Uterus (tissue), 2 donors: ENCODE results near the gene CLDN9.
"Not testable (repeated sequence)": the region's sequence is repeated elsewhere in the genome, so short reads cannot be mapped to it uniquely, and the experiment has no call there.

Experiments
- CTCF ChIP-seq, 4 experiments: fragments of 200-600 bp in 2 of 4; fragments of 450-650 bp in 2 of 4; sonication (generic) in 2 of 4; IDR thresholded peaks; one replicate each; pipeline ENCODE4 v1.5.1; 2016 to 2019; ENCODE audit warnings: antibody characterized with exemption in 4 of 4, mild to moderate bottlenecking in 2 of 4, moderate library complexity in 1 of 4
- POLR2A ChIP-seq, 2 donors: fragments of 450-650 bp; IDR thresholded peaks; one replicate each; pipeline ENCODE4 v1.6.1; 2016; ENCODE audit warnings: antibody characterized with exemption in 2 of 2, mild to moderate bottlenecking in 1 of 2, moderate library complexity in 1 of 2

- not testable (repeated sequence) for TF ChIP-seq CTCF, POLR2A (IDR thresholded peaks at IDR 0.05)
Measured at GRCh38 chr16:3052571-3053329, 40.0 kb downstream of the CLDN9 start.
